CD14-positive monocyte (primary cell): Measurements from ENCODE around the gene HMG20B. TPM values are rescaled to one million over a fixed set of nuclear protein-coding genes. Genes with fewer than 3 reads are reported as not detected.

Experiments
- DNase-seq, 3 donors: peaks; one replicate each; pipeline ENCODE4 v3.0.0-alpha.2; 2011 to 2022
- H2AFZ ChIP-seq: 2 replicates; pipeline ENCODE4 v1.6.0; 2012; ENCODE audit warnings: mild to moderate bottlenecking, low read depth, low read length, inconsistent platforms; ENCODE audit not compliant: insufficient read depth, poor library complexity, severe bottlenecking
- H3K27ac ChIP-seq, 2 donors: 1 replicate in 1 of 2; 2 replicates in 1 of 2; pipeline ENCODE4 v1.5.1; 2012 to 2013; ENCODE audit warnings: low read length in 2 of 2, control low read depth in 1 of 2, inconsistent platforms in 1 of 2, low read depth in 1 of 2, mild to moderate bottlenecking in 1 of 2
- H3K27me3 ChIP-seq, 2 donors: one replicate each; pipeline versions ENCODE4 v1.6.0 to v1.6.1; 2011 to 2013; ENCODE audit warnings: low read length in 2 of 2; ENCODE audit not compliant: control insufficient read depth in 2 of 2, insufficient read depth in 2 of 2
- H3K36me3 ChIP-seq, 2 donors: replicated peaks in 1 of 2; 1 replicate in 1 of 2; 2 replicates in 1 of 2; pipeline versions ENCODE4 v1.5.1 to v1.6.1; 2012 to 2013; ENCODE audit warnings: low read length in 2 of 2, control low read depth in 1 of 2, inconsistent platforms in 1 of 2, mild to moderate bottlenecking in 1 of 2; ENCODE audit not compliant: insufficient read depth in 2 of 2, control insufficient read depth in 1 of 2
- H3K4me1 ChIP-seq, 2 donors: 1 replicate in 1 of 2; 2 replicates in 1 of 2; pipeline versions ENCODE4 v1.5.1 to v1.6.1; 2012 to 2013; ENCODE audit warnings: low read length in 2 of 2, control low read depth in 1 of 2, inconsistent platforms in 1 of 2, mild to moderate bottlenecking in 1 of 2, moderate library complexity in 1 of 2; ENCODE audit not compliant: insufficient read depth in 2 of 2, control insufficient read depth in 1 of 2
- H3K4me2 ChIP-seq: replicated peaks from 2 replicates; pipeline ENCODE3; 2012; ENCODE audit warnings: low read length, moderate library complexity, mild to moderate bottlenecking; ENCODE audit not compliant: poor library complexity, severe bottlenecking; ENCODE audit errors: extremely low read depth
- H3K4me3 ChIP-seq, 3 experiments: fragments of 200-600 bp in 1 of 3; sonication (generic) in 1 of 3; replicated peaks in 1 of 3; 1 replicate in 2 of 3; 2 replicates in 1 of 3; pipeline ENCODE4 v1.5.1; 2011 to 2013; ENCODE audit warnings: low read length in 3 of 3, mild to moderate bottlenecking in 3 of 3, control low read depth in 2 of 3, low read depth in 2 of 3, inconsistent platforms in 1 of 3, moderate library complexity in 1 of 3
- H3K79me2 ChIP-seq: 2 replicates; pipeline ENCODE4 v1.6.0; 2012; ENCODE audit warnings: mild to moderate bottlenecking, control low read depth, inconsistent platforms, low read length, moderate library complexity; ENCODE audit not compliant: insufficient read depth
- H3K9ac ChIP-seq: 2 replicates; pipeline ENCODE4 v1.6.0; 2017; ENCODE audit warnings: low read length, mild to moderate bottlenecking; ENCODE audit not compliant: insufficient read depth, poor library complexity, severe bottlenecking
- H3K9me3 ChIP-seq, 2 donors: replicated peaks in 1 of 2; 1 replicate in 1 of 2; 2 replicates in 1 of 2; pipeline versions ENCODE4 v1.5.1 to v1.6.1; 2012 to 2013; ENCODE audit warnings: low read length in 2 of 2, control low read depth in 1 of 2; ENCODE audit not compliant: control insufficient read depth in 1 of 2, insufficient read depth in 1 of 2
- H4K20me1 ChIP-seq: 2 replicates; pipeline ENCODE4 v1.6.0; 2012; ENCODE audit warnings: mild to moderate bottlenecking, low read length, control low read depth, moderate library complexity; ENCODE audit not compliant: insufficient read depth
- H3K27ac Mint-ChIP-seq, 7 donors: one replicate each; pipeline ENCODE4 v1.8.0; 2020; ENCODE audit warnings: mild to moderate bottlenecking in 7 of 7, mixed read lengths in 7 of 7, moderate library complexity in 6 of 7, inconsistent platforms in 2 of 7
- H3K27me3 Mint-ChIP-seq, 3 donors: one replicate each; pipeline ENCODE4 v1.8.0; 2021 to 2022; ENCODE audit warnings: low read depth in 3 of 3, mild to moderate bottlenecking in 3 of 3, mixed read lengths in 3 of 3, moderate library complexity in 3 of 3, inconsistent platforms in 1 of 3
- H3K36me3 Mint-ChIP-seq, 2 donors: one replicate each; pipeline ENCODE4 v1.8.0; 2020; ENCODE audit warnings: mixed read lengths in 2 of 2, inconsistent platforms in 1 of 2, mild to moderate bottlenecking in 1 of 2
- H3K4me1 Mint-ChIP-seq: one replicate; pipeline ENCODE4 v1.8.0; 2020; ENCODE audit warnings: mild to moderate bottlenecking, mixed read lengths
- H3K4me3 Mint-ChIP-seq, 2 donors: one replicate each; pipeline ENCODE4 v1.8.0; 2020; ENCODE audit warnings: mild to moderate bottlenecking in 2 of 2, mixed read lengths in 2 of 2, moderate library complexity in 1 of 2
- H3K9me3 Mint-ChIP-seq, 7 donors: one replicate each; pipeline ENCODE4 v1.8.0; 2020 to 2022; ENCODE audit warnings: mixed read lengths in 7 of 7, mild to moderate bottlenecking in 6 of 7, moderate library complexity in 6 of 7, inconsistent platforms in 2 of 7
- CTCF ChIP-seq: fragments of 200-600 bp; IDR thresholded peaks from one replicate; pipeline ENCODE4 v1.8.0; 2022; ENCODE audit warnings: antibody characterized with exemption, mild to moderate bottlenecking
- WGBS: methylation state at CpG from one replicate; pipeline ENCODE4 v1.1.5; 2013; ENCODE audit warnings: missing lambda C conversion rate; ENCODE audit not compliant: insufficient coverage; 5-methylcytosine and 5-hydroxymethylcytosine counted together
- intact Hi-C, 2 donors: fragments of 100-400 bp; cut with micrococcal nuclease; formaldehyde crosslinking; loops; one replicate each; pipeline versions ENCODE4 v1.15.0 to v1.15.1; 2023
- polyA plus RNA-seq, 3 donors: library from polyadenylated mRNA; depleted of rRNA in 1 of 3; unstranded in 2 of 3; stranded (reverse) in 1 of 3; fragments of 300-500 nt in 2 of 3; fragments of >200 nt in 1 of 3; fragmentation: Illumina TruSeq in 2 of 3; gene quantifications; 1 replicate in 2 of 3; 2 replicates in 1 of 3; pipeline ENCODE4 v1.2.3, GENCODE V29; 2012 to 2021

The HMG20B gene
- polyA plus RNA-seq, 3 donors = 52.4 to 58.8 (median 56.5) TPM

DNA sequence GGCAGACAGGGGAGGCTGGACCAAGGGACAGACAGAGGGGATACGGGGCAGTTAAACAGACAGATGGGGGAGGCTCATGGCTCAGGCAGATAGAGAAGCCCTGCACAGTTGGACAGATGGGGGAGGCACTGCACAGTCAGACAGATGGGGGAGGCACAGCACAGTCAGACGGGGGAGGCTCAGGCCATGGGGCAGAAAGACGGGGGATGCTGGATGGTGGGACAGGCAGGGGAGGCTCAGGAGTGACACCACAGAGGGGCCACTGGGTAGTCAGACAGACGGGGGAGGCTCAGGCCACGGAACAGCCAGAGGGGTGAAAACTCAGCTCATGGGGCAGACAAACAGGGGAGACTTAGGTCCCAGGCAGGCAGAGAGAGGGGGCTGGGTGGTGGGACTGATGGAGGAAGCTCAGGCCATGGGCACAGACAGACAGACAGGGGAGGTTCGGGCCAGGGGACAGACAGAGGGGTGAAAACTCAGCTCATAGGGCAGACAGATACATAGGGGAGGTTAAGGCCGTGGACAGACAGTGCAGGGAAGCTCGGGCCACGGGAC, 16.2 kb upstream of the HMG20B start:
- H3K36me3 Mint-ChIP-seq = peaks cover 9 to 12% of the 10 kb centered on the region in 2 donors
- intact Hi-C loops = loop anchor here (2.0 to 5.0 kb wide), 3 partner anchors 16 to 71 kb away; partner anchors contain the start of genes HMG20B (in 2 of the 2), CACTIN (in 1 of the 2) and FZR1 (in 1 of the 2)
- Histone ChIP-seq H3K36me3 (no peaks in the 10 kb centered on the region), H3K27me3 (no peaks in the 10 kb centered on the region), H2AFZ (no peak overlapping the region), H3K9me3 (no peaks in the 10 kb centered on the region), H3K4me2 (peak overlapping the region; percentile 98), H3K79me2 (peaks cover 57% of the 10 kb centered on the region), H4K20me1 (peaks cover 18% of the 10 kb centered on the region), H3K4me3 (peak overlapping the region; percentile 86 to 98 (median 89)), H3K27ac (peak overlapping the region; percentile 52 to 96), H3K9ac (peak overlapping the region; percentile 94), H3K4me1 (peaks cover 62 to 66% of the 10 kb centered on the region in 2 donors)
- WGBS = 36% methylated on average over 9 of the region's 9 CpGs
- DNase-seq = peak in 1 of 3 donors; percentile 10
- H3K27ac Mint-ChIP-seq = peak overlapping the region; percentile 87 to 98 (median 95)
- H3K4me1 Mint-ChIP-seq = peaks cover 56% of the 10 kb centered on the region
- peak overlapping the region; percentile 100 for H3K4me3 Mint-ChIP-seq
- H3K9me3 Mint-ChIP-seq = peaks cover 0 to 2% (median 0%) of the 10 kb centered on the region in 7 donors
- peaks cover 0 to 4% (median 0%) of the 10 kb centered on the region in 3 donors for H3K27me3 Mint-ChIP-seq
- no peak for TF ChIP-seq CTCF

- Mint-ChIP-seq H3K27ac (peak overlapping the region; percentile 87 to 98 (median 95)), H3K36me3 (peaks cover 8 to 12% of the 10 kb centered on the region in 2 donors), H3K27me3 (peaks cover 0 to 4% (median 0%) of the 10 kb centered on the region in 3 donors), H3K9me3 (peaks cover 0 to 2% (median 0%) of the 10 kb centered on the region in 7 donors), H3K4me3 (peak overlapping the region; percentile 100), H3K4me1 (peaks cover 53% of the 10 kb centered on the region)
- Histone ChIP-seq H3K27me3 (no peaks in the 10 kb centered on the region), H3K79me2 (peaks cover 52% of the 10 kb centered on the region), H3K27ac (peak overlapping the region; percentile 52 to 96), H3K9ac (peak overlapping the region; percentile 94), H4K20me1 (peaks cover 18% of the 10 kb centered on the region), H3K9me3 (no peaks in the 10 kb centered on the region), H2AFZ (no peak overlapping the region), H3K36me3 (no peaks in the 10 kb centered on the region), H3K4me1 (peaks cover 59 to 61% of the 10 kb centered on the region in 2 donors), H3K4me3 (peak overlapping the region; percentile 86 to 98 (median 89)), H3K4me2 (peak overlapping the region; percentile 98)
- no peak for TF ChIP-seq CTCF
- intact Hi-C loops = loop anchor here (1.0 to 5.0 kb wide), 4 partner anchors 9 to 70 kb away; partner anchors contain the start of genes HMG20B (in 2 of the 2), CACTIN (in 1 of the 2) and FZR1 (in 1 of the 2)
- under 1% methylated on average over 60 of the region's 60 CpGs for WGBS
- DNase-seq = peak; percentile 59 to 81 (median 62)
Observed at GRCh38 chr19:3556978-3557460, 15.7 kb upstream of the HMG20B start.
